Suprapubic skin (tissue), 4 donors: ENCODE measurements around the gene F5. TPM values are rescaled to one million over a fixed set of nuclear protein-coding genes. Genes with fewer than 3 reads are reported as not detected.

Experiments used
- DNase-seq, 2 donors: peaks; one replicate each; pipeline ENCODE4 v3.0.0-alpha.2; 2019; ENCODE audit warnings: low spot score in 2 of 2
- H3K27ac ChIP-seq: fragments of 200-600 bp; sonication (generic); one replicate; pipeline ENCODE4 v1.5.1; 2019
- H3K27me3 ChIP-seq: fragments of 200-600 bp; sonication (generic); one replicate; pipeline ENCODE4 v1.5.1; 2019
- H3K36me3 ChIP-seq: fragments of 200-600 bp; sonication (generic); one replicate; pipeline ENCODE4 v1.5.1; 2019
- H3K4me1 ChIP-seq: fragments of 200-600 bp; sonication (generic); one replicate; pipeline ENCODE4 v1.5.1; 2019
- H3K4me3 ChIP-seq: fragments of 200-600 bp; sonication (generic); one replicate; pipeline ENCODE4 v1.5.1; 2019; ENCODE audit warnings: mild to moderate bottlenecking
- H3K9me3 ChIP-seq: fragments of 200-600 bp; sonication (generic); one replicate; pipeline ENCODE4 v1.5.1; 2019
- EP300 ChIP-seq: sonication (generic); formaldehyde crosslinking; IDR thresholded peaks from one replicate; pipeline ENCODE4 v1.6.1; 2017; ENCODE audit warnings: antibody characterized with exemption
- POLR2A ChIP-seq, 2 donors: fragments of 450-650 bp; IDR thresholded peaks; one replicate each; pipeline ENCODE4 v1.6.1; 2017; ENCODE audit warnings: antibody characterized with exemption in 2 of 2, mild to moderate bottlenecking in 2 of 2, moderate library complexity in 2 of 2
- POLR2AphosphoS5 ChIP-seq, 3 donors: sonication (generic); formaldehyde crosslinking; IDR thresholded peaks; one replicate each; pipeline ENCODE4 v1.6.1; 2017; ENCODE audit warnings: antibody characterized with exemption in 3 of 3
- WGBS: methylation state at CpG from one replicate; pipeline ENCODE4 v1.1.5; 2018; 5-methylcytosine and 5-hydroxymethylcytosine counted together
- total RNA-seq, 4 donors: library from RNA; depleted of rRNA; stranded (reverse); fragments of >200 nt; gene quantifications; one replicate each; pipeline ENCODE4 v1.1.0, GENCODE V29; 2016
- TF ChIP-seq, protein P1 (sequence below), 2 donors: fragments of 200-600 bp in 1 of 2; fragments of 450-650 bp in 1 of 2; sonication (generic) in 1 of 2; IDR thresholded peaks; one replicate each; pipeline ENCODE4 v1.5.1; 2016 to 2019; ENCODE audit warnings: antibody characterized with exemption in 2 of 2, mild to moderate bottlenecking in 1 of 2, moderate library complexity in 1 of 2

The F5 gene
- total RNA-seq, 4 donors from 2014 or later, result 3.4 to 8.9 (median 5.4) TPM

DNA sequence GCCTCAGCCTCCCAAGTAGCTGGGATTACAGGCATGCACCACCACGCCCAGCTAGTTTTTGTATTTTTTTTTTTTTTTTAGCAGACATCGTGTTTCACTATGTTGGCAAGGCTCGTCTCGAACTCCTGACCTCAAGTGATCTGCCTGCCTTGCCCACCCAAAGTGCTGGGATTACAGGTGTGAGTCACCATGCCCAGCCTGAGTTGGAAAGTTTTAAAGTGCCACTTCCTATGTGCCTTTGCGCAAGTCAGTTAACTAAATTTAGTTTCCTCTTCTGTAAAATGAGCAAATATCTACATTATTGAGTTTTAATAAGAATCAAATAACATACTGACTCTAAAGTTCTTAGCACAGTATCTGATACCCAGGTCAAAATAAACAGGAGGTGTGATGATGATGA lies 112.9 kb downstream of the F5 start:
- 88% methylated on average over 5 of the region's 5 CpGs for whole genome bisulfite sequencing

GRCh38 chr1:169472738-169473137 lies 113.5 kb downstream of the F5 start:
- H3K9me3 ChIP-seq, result no peaks in the 10 kb centered on the region
- H3K27ac ChIP-seq, result no peak overlapping the region
- DNase-seq, result no peak
- peaks cover 31% of the 10 kb centered on the region for H3K36me3 ChIP-seq
- H3K4me1 ChIP-seq, result no peaks in the 10 kb centered on the region
- no peak overlapping the region for H3K4me3 ChIP-seq
- no peak for TF ChIP-seq POLR2AphosphoS5 (IDR thresholded peaks at IDR 0.05)
- TF ChIP-seq, protein P1, sequence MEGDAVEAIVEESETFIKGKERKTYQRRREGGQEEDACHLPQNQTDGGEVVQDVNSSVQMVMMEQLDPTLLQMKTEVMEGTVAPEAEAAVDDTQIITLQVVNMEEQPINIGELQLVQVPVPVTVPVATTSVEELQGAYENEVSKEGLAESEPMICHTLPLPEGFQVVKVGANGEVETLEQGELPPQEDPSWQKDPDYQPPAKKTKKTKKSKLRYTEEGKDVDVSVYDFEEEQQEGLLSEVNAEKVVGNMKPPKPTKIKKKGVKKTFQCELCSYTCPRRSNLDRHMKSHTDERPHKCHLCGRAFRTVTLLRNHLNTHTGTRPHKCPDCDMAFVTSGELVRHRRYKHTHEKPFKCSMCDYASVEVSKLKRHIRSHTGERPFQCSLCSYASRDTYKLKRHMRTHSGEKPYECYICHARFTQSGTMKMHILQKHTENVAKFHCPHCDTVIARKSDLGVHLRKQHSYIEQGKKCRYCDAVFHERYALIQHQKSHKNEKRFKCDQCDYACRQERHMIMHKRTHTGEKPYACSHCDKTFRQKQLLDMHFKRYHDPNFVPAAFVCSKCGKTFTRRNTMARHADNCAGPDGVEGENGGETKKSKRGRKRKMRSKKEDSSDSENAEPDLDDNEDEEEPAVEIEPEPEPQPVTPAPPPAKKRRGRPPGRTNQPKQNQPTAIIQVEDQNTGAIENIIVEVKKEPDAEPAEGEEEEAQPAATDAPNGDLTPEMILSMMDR (IDR thresholded peaks at IDR 0.05), result no peak
- no peak for TF ChIP-seq EP300
- no peak for TF ChIP-seq POLR2A (IDR thresholded peaks at IDR 0.05)
- 94% methylated on average over 3 of the region's 3 CpGs for WGBS
- no peaks in the 10 kb centered on the region for H3K27me3 ChIP-seq

More for the DNA sequence above, 112.9 kb downstream of the F5 start:
- no peak for DNase-seq
- Histone ChIP-seq H3K27ac (no peak overlapping the region), H3K4me1 (no peaks in the 10 kb centered on the region), H3K4me3 (no peak overlapping the region), H3K27me3 (no peaks in the 10 kb centered on the region), H3K9me3 (no peaks in the 10 kb centered on the region), H3K36me3 (peaks cover 27% of the 10 kb centered on the region)
- TF ChIP-seq, protein P1 (IDR thresholded peaks at IDR 0.05), result no peak
- TF ChIP-seq POLR2AphosphoS5 (IDR thresholded peaks at IDR 0.05) (no peak), EP300 (no peak), POLR2A (IDR thresholded peaks at IDR 0.05) (no peak)

DNA sequence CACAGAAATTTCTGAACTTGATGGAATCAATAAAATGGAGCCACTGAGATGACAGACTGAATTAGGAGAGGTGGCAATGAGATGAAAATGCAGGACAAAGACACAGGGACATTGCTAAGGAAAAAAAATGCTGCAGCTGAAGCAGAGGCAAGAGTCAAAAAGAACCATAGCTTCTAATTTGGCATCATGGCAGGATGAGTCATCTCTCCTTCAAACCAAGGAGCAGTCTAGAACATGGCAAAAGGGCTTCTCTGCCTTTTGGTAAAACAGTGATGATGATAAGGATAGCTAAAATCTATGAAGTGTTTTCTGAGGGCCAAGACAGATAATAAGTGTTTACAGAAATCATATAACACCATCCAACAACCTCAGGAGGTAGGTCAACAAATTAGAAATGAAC lies 117.3 kb downstream of the F5 start:
- H3K36me3 ChIP-seq, result peaks cover 27% of the 10 kb centered on the region
- no peaks in the 10 kb centered on the region for H3K9me3 ChIP-seq
- H3K27ac ChIP-seq, result no peak overlapping the region
- no peaks in the 10 kb centered on the region for H3K27me3 ChIP-seq
- no peaks in the 10 kb centered on the region for H3K4me1 ChIP-seq
- no peak for TF ChIP-seq EP300
- TF ChIP-seq, protein P1 (IDR thresholded peaks at IDR 0.05), result no peak
- H3K4me3 ChIP-seq, result no peak overlapping the region
- DNase-seq, result no peak

DNA sequence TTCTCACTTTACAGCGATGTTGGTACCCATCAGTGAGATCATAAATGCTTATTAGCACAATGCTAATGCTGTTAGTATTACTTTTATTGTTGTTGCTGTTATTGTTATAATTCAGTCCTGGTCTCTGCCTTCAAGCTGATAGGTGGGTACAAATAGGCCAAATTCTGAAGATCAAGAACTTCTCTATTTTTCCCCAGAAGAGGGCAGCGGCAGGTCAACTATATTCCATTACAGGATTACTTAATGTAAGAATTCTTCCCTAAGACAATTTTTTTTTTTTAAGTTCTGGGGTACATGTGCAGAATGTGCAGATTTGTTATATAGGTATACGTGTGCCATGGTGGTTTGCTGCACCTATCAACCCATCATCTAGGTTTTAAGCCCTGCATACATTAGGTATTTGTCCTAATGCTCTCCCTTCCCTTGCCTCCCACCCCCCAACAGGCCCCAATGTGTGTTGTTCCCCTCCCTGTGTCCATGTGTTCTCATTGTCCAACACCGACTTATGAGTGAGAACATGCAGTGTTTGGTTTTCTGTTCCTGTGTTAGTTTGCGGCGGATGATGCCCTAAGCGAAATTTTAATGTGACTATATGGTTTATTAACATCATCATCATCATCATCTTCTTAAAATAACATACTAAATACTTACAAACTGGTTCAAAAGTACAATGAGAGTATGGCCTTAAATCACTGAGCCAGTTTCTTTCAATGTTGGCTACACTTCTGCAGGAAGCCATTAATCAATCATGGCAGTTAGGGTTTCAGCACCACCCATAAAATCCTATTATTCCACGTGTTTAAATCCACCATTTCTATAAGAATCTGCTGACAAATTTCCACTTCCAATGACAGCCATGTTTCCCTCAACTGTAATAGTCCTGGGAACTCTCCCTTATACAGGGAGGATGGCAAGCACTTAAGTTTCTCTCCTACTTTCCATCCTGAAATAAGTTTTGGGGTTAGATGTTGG lies 119.7 kb downstream of the F5 start:
- WGBS, result 76% methylated on average over 8 of the region's 8 CpGs
- TF ChIP-seq POLR2A (IDR thresholded peaks at IDR 0.05), result no peak
- TF ChIP-seq, protein P1 (IDR thresholded peaks at IDR 0.05), result peak; percentile 22 to 23

GRCh38 chr1:169465281-169465680 lies 121.0 kb downstream of the F5 start:
- TF ChIP-seq POLR2AphosphoS5 (IDR thresholded peaks at IDR 0.05) (no peak), POLR2A (IDR thresholded peaks at IDR 0.05) (no peak), EP300 (no peak)
- TF ChIP-seq, protein P1 (IDR thresholded peaks at IDR 0.05), result no peak
- no peak for DNase-seq
- no peak overlapping the region for H3K27ac ChIP-seq
- H3K4me3 ChIP-seq, result no peak overlapping the region
- peaks cover 5% of the 10 kb centered on the region for H3K4me1 ChIP-seq
- peaks cover 27% of the 10 kb centered on the region for H3K36me3 ChIP-seq
- H3K27me3 ChIP-seq, result peaks cover 6% of the 10 kb centered on the region
- no peaks in the 10 kb centered on the region for H3K9me3 ChIP-seq

More for the DNA sequence above, 119.7 kb downstream of the F5 start:
- H3K36me3 ChIP-seq, result peaks cover 27% of the 10 kb centered on the region
- H3K27me3 ChIP-seq, result no peaks in the 10 kb centered on the region
- DNase-seq, result no peak
- H3K4me3 ChIP-seq, result no peak overlapping the region
- H3K4me1 ChIP-seq, result no peaks in the 10 kb centered on the region
- no peaks in the 10 kb centered on the region for H3K9me3 ChIP-seq
- H3K27ac ChIP-seq, result no peak overlapping the region

Other genes with a start within 250 kb of the F5 start
- 10 to 100 TPM in 3 of 4 donors, 1 to 10 TPM in 1; 9.5 to 13.9 (median 11.7) TPM for gene NME7, start 218.7 kb downstream of the F5 start, total RNA-seq
- 10 to 100 TPM; 16.3 to 26.5 (median 25.9) TPM for gene BLZF1, start 218.3 kb downstream of the F5 start, total RNA-seq
- gene CCDC181, start 159.0 kb downstream of the F5 start, total RNA-seq, result not detected
- gene SLC19A2, start 100.5 kb downstream of the F5 start, total RNA-seq, result 10 to 100 TPM; 21.9 to 38.7 (median 30.5) TPM
- gene SELP, start 43.6 kb upstream of the F5 start, total RNA-seq, result 1 to 10 TPM in 3 of 4 donors, under 1 TPM in 1; 0.95 to 3.7 (median 2.6) TPM
- gene SELL, start 125.1 kb upstream of the F5 start, total RNA-seq, result under 1 TPM in 2 of 4 donors, not detected in 2; 0.47 to 0.60 TPM
- 1 to 10 TPM in 3 of 4 donors, under 1 TPM in 1; 0.32 to 3.3 (median 2.3) TPM for gene SELE, start 147.6 kb upstream of the F5 start, total RNA-seq
- 1 to 10 TPM; 1.2 to 5.5 (median 2.3) TPM for gene METTL18, start 208.4 kb upstream of the F5 start, total RNA-seq